HepG2 (cell line): ENCODE data around the gene TNN. TPM values are rescaled to one million over a fixed set of nuclear protein-coding genes. Genes with fewer than 3 reads are reported as not detected.

Experiments used
- ATAC-seq: fragments of 200-7000 bp; cut with Tn5 transposase; 3 replicates; pipeline ENCODE4 v1.9.1; 2020; ENCODE audit warnings: mild to moderate bottlenecking, moderate library complexity
- BruUV-seq: library from RNA; stranded (reverse); fragments of 400-500 nt; replicated peaks from 2 replicates; lab custom pipeline; 2021; lab: Mats Ljungman, UMichigan
- CTCF ChIA-PET: fragments of 300-600 bp; formaldehyde crosslinking; extraction: SDS; loops from one replicate; lab custom pipeline; 2021; ENCODE audit warnings: low total read pairs, inconsistent platforms, low intra/inter-chr PET ratio; lab: Yijun Ruan, JAX
- POLR2A ChIA-PET: fragments of 350-600 bp; sonication (Branson Sonifier 250); formaldehyde crosslinking; loops from one replicate; lab custom pipeline; 2020; ENCODE audit warnings: antibody characterized with exemption, inconsistent platforms; lab: Yijun Ruan, JAX
- DNase-seq: peaks from one replicate; pipeline ENCODE4 v3.0.0-alpha.2; 2015; ENCODE audit warnings: low spot score
- FAIRE-seq: peaks from 3 replicates; lab custom pipeline; 2011; peaks lifted over from hg19 to GRCh38; lab: Jason Lieb, UNC
- H2AFZ ChIP-seq: one replicate; pipeline ENCODE4 v1.6.1; 2011; ENCODE audit warnings: low read length, inconsistent platforms
- H3K27ac ChIP-seq: fragments of 300-600 bp; 3 replicates; pipeline ENCODE4 v1.8.0; 2011; ENCODE audit warnings: mixed run types, mild to moderate bottlenecking, mixed read lengths, low read length, inconsistent platforms; ENCODE audit not compliant: insufficient read depth; ENCODE audit errors: extremely low read length
- H3K27me3 ChIP-seq, 2 experiments: fragments of 200-600 bp in 1 of 2; 2 replicates in 1 of 2; 3 replicates in 1 of 2; pipeline versions ENCODE4 v1.6.0 to v1.8.0; 2011; ENCODE audit warnings: low read length in 2 of 2, mild to moderate bottlenecking in 2 of 2, moderate library complexity in 2 of 2, inconsistent platforms in 1 of 2; ENCODE audit not compliant: insufficient read depth in 2 of 2, control insufficient read depth in 1 of 2
- H3K36me3 ChIP-seq, 2 experiments: fragments of 200-600 bp in 1 of 2; replicated peaks in 1 of 2; 2 replicates in 1 of 2; 3 replicates in 1 of 2; pipeline versions ENCODE4 v1.5.1 to v1.8.0; 2011; ENCODE audit warnings: low read length in 2 of 2, inconsistent platforms in 1 of 2; ENCODE audit not compliant: insufficient read depth in 2 of 2, control insufficient read depth in 1 of 2
- H3K4me1 ChIP-seq: 2 replicates; pipeline ENCODE4 v1.5.1; 2012; ENCODE audit warnings: low read length, inconsistent platforms; ENCODE audit not compliant: insufficient read depth
- H3K4me2 ChIP-seq: 2 replicates; pipeline ENCODE4 v1.6.0; 2011; ENCODE audit warnings: low read depth, low read length, inconsistent platforms
- H3K4me3 ChIP-seq, 3 experiments: fragments of 200-600 bp in 1 of 3; sonication (generic), shearing (Covaris generic) in 1 of 3; replicated peaks in 1 of 3; 2 replicates each; pipeline ENCODE4 v1.5.1; 2011 to 2016; ENCODE audit warnings: low read length in 3 of 3, inconsistent platforms in 2 of 3, low read depth in 2 of 3, mild to moderate bottlenecking in 2 of 3, control low read depth in 1 of 3, mixed read lengths in 1 of 3; ENCODE audit not compliant: insufficient read depth in 1 of 3
- H3K79me2 ChIP-seq: one replicate; pipeline ENCODE4 v1.6.1; 2011; ENCODE audit warnings: low read length, inconsistent platforms; ENCODE audit not compliant: insufficient read depth
- H3K9ac ChIP-seq: 2 replicates; pipeline ENCODE4 v1.6.0; 2011; ENCODE audit warnings: mild to moderate bottlenecking, low read depth, low read length, inconsistent platforms; ENCODE audit not compliant: insufficient read depth
- H3K9me3 ChIP-seq: 2 replicates; pipeline ENCODE4 v1.5.1; 2012; ENCODE audit warnings: mild to moderate bottlenecking, low read length
- H4K20me1 ChIP-seq: 2 replicates; pipeline ENCODE4 v1.6.0; 2011; ENCODE audit warnings: inconsistent platforms, mild to moderate bottlenecking, low read length, moderate library complexity; ENCODE audit not compliant: insufficient read depth
- ISL2 ChIP-seq: sonication (generic); formaldehyde crosslinking; IDR thresholded peaks from 2 replicates; pipeline ENCODE4 v1.5.0; 2020; ENCODE audit warnings: missing genetic modification reagents
- ZNF367 ChIP-seq: sonication (generic); formaldehyde crosslinking; IDR thresholded peaks from 2 replicates; pipeline ENCODE4 v1.4.0; 2020; ENCODE audit warnings: missing genetic modification reagents, borderline replicate concordance
- WGBS: methylation state at CpG from one replicate; pipeline ENCODE4 v1.1.6; 2017; ENCODE audit warnings: low lambda C conversion rate; 5-methylcytosine and 5-hydroxymethylcytosine counted together
- in situ Hi-C: cut with HindIII; loops from 2 replicates; pipeline ENCODE4 v1.10.0; 2017; ENCODE audit warnings: low pct_unique_long_range_greater_than_20kb; ENCODE audit not compliant: extremely low pct_ligation_motif_present
- intact Hi-C: fragments of 100-400 bp; cut with micrococcal nuclease; formaldehyde crosslinking; loops from one replicate; pipeline ENCODE4 v1.10.0; 2022; ENCODE audit not compliant: unreplicated experiment
- polyA plus RNA-seq, 8 experiments: library from polyadenylated mRNA; depleted of rRNA in 3 of 8; stranded (reverse) in 7 of 8; unstranded in 1 of 8; fragments of >200 nt; fragmentation: Illumina TruSeq in 4 of 8; extraction: Trizol in 4 of 8; gene quantifications; 2 replicates each; pipeline versions ENCODE4 v1.2.1 to v1.2.3, GENCODE V29; 2011 to 2016; ENCODE audit warnings: low read depth in 4 of 8, missing spikeins in 1 of 8, mixed read lengths in 1 of 8; ENCODE audit not compliant: insufficient read depth in 1 of 8
- total RNA-seq, 5 experiments: library from RNA; depleted of rRNA; stranded (reverse); fragments of >200 nt; fragmentation: Illumina TruSeq; extraction: Trizol; gene quantifications; 2 replicates each; pipeline ENCODE4 v1.2.3, GENCODE V29; 2016; ENCODE audit warnings: low read depth in 1 of 5
- TF ChIP-seq, protein P1 (sequence below): sonication (generic); formaldehyde crosslinking; IDR thresholded peaks from 2 replicates; pipeline ENCODE4 v1.5.1; 2020; ENCODE audit warnings: mild to moderate bottlenecking, missing genetic modification reagents, borderline replicate concordance

Gene TNN
- total and polyA plus RNA-seq, 2 of the 13 experiments (the other 11 are each of a cell fraction or from before 2014, with no cell fraction given) = not detected

GRCh38 chr1:175128523-175128922, 60.9 kb downstream of the TNN start:
- Histone ChIP-seq H3K4me2 (no peak overlapping the region), H3K4me1 (no peaks in the 10 kb centered on the region), H3K27me3 (no peaks in the 10 kb centered on the region; a peak in 1 of 5 replicates), H3K9me3 (no peaks in the 10 kb centered on the region), H3K4me3 (no peak overlapping the region), H3K79me2 (no peaks in the 10 kb centered on the region), H3K27ac (no peak overlapping the region), H3K9ac (no peak overlapping the region), H2AFZ (no peak overlapping the region), H4K20me1 (no peaks in the 10 kb centered on the region), H3K36me3 (no peaks in the 10 kb centered on the region)
- no peak for FAIRE-seq
- ChIA-PET POLR2A (no interaction called here), CTCF (no interaction called here)
- intact Hi-C loops = no loop called here
- TF ChIP-seq ZNF367 (CRISPR knock-in tag) = no peak
- TF ChIP-seq, protein P1, sequence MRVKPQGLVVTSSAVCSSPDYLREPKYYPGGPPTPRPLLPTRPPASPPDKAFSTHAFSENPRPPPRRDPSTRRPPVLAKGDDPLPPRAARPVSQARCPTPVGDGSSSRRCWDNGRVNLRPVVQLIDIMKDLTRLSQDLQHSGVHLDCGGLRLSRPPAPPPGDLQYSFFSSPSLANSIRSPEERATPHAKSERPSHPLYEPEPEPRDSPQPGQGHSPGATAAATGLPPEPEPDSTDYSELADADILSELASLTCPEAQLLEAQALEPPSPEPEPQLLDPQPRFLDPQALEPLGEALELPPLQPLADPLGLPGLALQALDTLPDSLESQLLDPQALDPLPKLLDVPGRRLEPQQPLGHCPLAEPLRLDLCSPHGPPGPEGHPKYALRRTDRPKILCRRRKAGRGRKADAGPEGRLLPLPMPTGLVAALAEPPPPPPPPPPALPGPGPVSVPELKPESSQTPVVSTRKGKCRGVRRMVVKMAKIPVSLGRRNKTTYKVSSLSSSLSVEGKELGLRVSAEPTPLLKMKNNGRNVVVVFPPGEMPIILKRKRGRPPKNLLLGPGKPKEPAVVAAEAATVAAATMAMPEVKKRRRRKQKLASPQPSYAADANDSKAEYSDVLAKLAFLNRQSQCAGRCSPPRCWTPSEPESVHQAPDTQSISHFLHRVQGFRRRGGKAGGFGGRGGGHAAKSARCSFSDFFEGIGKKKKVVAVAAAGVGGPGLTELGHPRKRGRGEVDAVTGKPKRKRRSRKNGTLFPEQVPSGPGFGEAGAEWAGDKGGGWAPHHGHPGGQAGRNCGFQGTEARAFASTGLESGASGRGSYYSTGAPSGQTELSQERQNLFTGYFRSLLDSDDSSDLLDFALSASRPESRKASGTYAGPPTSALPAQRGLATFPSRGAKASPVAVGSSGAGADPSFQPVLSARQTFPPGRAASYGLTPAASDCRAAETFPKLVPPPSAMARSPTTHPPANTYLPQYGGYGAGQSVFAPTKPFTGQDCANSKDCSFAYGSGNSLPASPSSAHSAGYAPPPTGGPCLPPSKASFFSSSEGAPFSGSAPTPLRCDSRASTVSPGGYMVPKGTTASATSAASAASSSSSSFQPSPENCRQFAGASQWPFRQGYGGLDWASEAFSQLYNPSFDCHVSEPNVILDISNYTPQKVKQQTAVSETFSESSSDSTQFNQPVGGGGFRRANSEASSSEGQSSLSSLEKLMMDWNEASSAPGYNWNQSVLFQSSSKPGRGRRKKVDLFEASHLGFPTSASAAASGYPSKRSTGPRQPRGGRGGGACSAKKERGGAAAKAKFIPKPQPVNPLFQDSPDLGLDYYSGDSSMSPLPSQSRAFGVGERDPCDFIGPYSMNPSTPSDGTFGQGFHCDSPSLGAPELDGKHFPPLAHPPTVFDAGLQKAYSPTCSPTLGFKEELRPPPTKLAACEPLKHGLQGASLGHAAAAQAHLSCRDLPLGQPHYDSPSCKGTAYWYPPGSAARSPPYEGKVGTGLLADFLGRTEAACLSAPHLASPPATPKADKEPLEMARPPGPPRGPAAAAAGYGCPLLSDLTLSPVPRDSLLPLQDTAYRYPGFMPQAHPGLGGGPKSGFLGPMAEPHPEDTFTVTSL = no peak
- no peak for TF ChIP-seq ISL2 (CRISPR knock-in tag)
- BruUV-seq = no TSS peak
- no peak for DNase-seq
- in situ Hi-C loops = no loop called here
- WGBS = 51% methylated on average over 9 of the region's 9 CpGs
- ATAC-seq = no peak
